Transverse colon (tissue), 4 donors: ENCODE measurements around the gene PLET1.

Experiments
- CTCF ChIP-seq, 5 experiments: fragments of 200-600 bp in 3 of 5; fragments of 450-650 bp in 2 of 5; sonication (generic) in 3 of 5; IDR thresholded peaks; 1 replicate in 2 of 5; 2 replicates in 3 of 5; pipeline ENCODE4 v1.5.1; 2016 to 2017; ENCODE audit warnings: antibody characterized with exemption in 5 of 5, inconsistent platforms in 3 of 5, mild to moderate bottlenecking in 2 of 5, moderate library complexity in 1 of 5
- EP300 ChIP-seq: sonication (generic); formaldehyde crosslinking; IDR thresholded peaks from one replicate; pipeline ENCODE4 v1.6.1; 2017; ENCODE audit warnings: antibody characterized with exemption, low read depth
- POLR2A ChIP-seq: fragments of 450-650 bp; IDR thresholded peaks from one replicate; pipeline ENCODE4 v1.6.1; 2016; ENCODE audit warnings: antibody characterized with exemption, mild to moderate bottlenecking, moderate library complexity
- POLR2AphosphoS5 ChIP-seq, 3 donors: sonication (generic); formaldehyde crosslinking; IDR thresholded peaks; one replicate each; pipeline ENCODE4 v1.6.1; 2016; ENCODE audit warnings: antibody characterized with exemption in 3 of 3

GRCh38 chr11:112229159-112229558 is 31.5 kb downstream of the PLET1 start:
- no peak for TF ChIP-seq CTCF (IDR thresholded peaks at IDR 0.05)
- TF ChIP-seq POLR2A, result no peak
- no peak for TF ChIP-seq POLR2AphosphoS5 (IDR thresholded peaks at IDR 0.05)
- no peak for TF ChIP-seq EP300
